K562 (cell line): ENCODE data around the gene C4BPB. TPM values are rescaled to one million over a fixed set of nuclear protein-coding genes. Genes with fewer than 3 reads are reported as not detected.

Experiments
- BRD4 ChIP-seq: fragments of 200-600 bp; sonication (generic); IDR thresholded peaks from 2 replicates; pipeline ENCODE4 v1.6.1; 2017; ENCODE audit warnings: inconsistent platforms
- CGGBP1 ChIP-seq: fragments of 250-450 bp; sonication (Bioruptor Pico); IDR thresholded peaks from 2 replicates; pipeline ENCODE4 v1.9.0; 2021; ENCODE audit warnings: mild to moderate bottlenecking
- ESRRA ChIP-seq: fragments of 450-650 bp; IDR thresholded peaks from 2 replicates; pipeline ENCODE4 v1.6.1; 2014; ENCODE audit warnings: low read depth, mild to moderate bottlenecking, moderate library complexity, borderline replicate concordance
- FOS ChIP-seq: IDR thresholded peaks from 3 replicates; pipeline ENCODE4 v1.6.1; 2011; ENCODE audit not compliant: insufficient read length; ENCODE audit errors: extremely low read depth
- HES1 ChIP-seq: fragments of 450-650 bp; IDR thresholded peaks from 2 replicates; pipeline ENCODE4 v1.6.1; 2016; ENCODE audit warnings: low read depth, mild to moderate bottlenecking, moderate library complexity
- KDM2B ChIP-seq: fragments of 250-450 bp; sonication (Bioruptor Pico); IDR thresholded peaks from 2 replicates; pipeline ENCODE4 v1.8.0; 2021; ENCODE audit warnings: mild to moderate bottlenecking, moderate library complexity
- KDM5B ChIP-seq: fragments of 200-600 bp; sonication (generic); IDR thresholded peaks from 2 replicates; pipeline ENCODE4 v1.6.1; 2012; ENCODE audit warnings: low read depth, mild to moderate bottlenecking, moderate library complexity, low read length, control low read depth, inconsistent platforms; ENCODE audit not compliant: insufficient replicate concordance
- NRF1 ChIP-seq, 2 experiments: fragments of 450-650 bp; IDR thresholded peaks in 1 of 2; conservative IDR thresholded peaks in 1 of 2; 2 replicates each; pipeline ENCODE4 v1.6.1; 2014; ENCODE audit warnings: mild to moderate bottlenecking in 2 of 2
- PCBP1 ChIP-seq: fragments of 200-400 bp; formaldehyde crosslinking; IDR thresholded peaks from 2 replicates; pipeline ENCODE4 v1.6.1; 2018; ENCODE audit warnings: mild to moderate bottlenecking, low read depth, low read length; ENCODE audit not compliant: poor library complexity, severe bottlenecking
- PML ChIP-seq: IDR thresholded peaks from 2 replicates; pipeline ENCODE4 v1.6.1; 2012; ENCODE audit warnings: low read length, inconsistent platforms
- POLR2AphosphoS5 ChIP-seq: IDR thresholded peaks from 2 replicates; pipeline ENCODE4 v1.6.1; 2011; ENCODE audit warnings: mild to moderate bottlenecking, low read depth, low read length, moderate library complexity; ENCODE audit not compliant: control insufficient read depth, insufficient read depth
- PRPF4 ChIP-seq: fragments of 200-400 bp; formaldehyde crosslinking; IDR thresholded peaks from one replicate; pipeline ENCODE4 v1.6.1; 2017; ENCODE audit warnings: low read length, low read depth, mild to moderate bottlenecking; ENCODE audit not compliant: insufficient read depth, poor library complexity, severe bottlenecking
- SRF ChIP-seq, 2 experiments: fragments of 250-450, 450-650 bp in 1 of 2; sonication (Bioruptor Pico) in 1 of 2; sonication (generic) in 1 of 2; formaldehyde crosslinking; IDR thresholded peaks; 2 replicates each; pipeline versions ENCODE4 v1.5.0 to v1.5.1; 2020 to 2022; ENCODE audit warnings: mild to moderate bottlenecking in 1 of 2, missing genetic modification reagents in 1 of 2
- TEAD1 ChIP-seq, 2 experiments: fragments of 450-650 bp in 1 of 2; sonication (generic) in 1 of 2; formaldehyde crosslinking; IDR thresholded peaks; 2 replicates each; pipeline versions ENCODE4 v1.4.0 to v1.8.0; 2020 to 2022; ENCODE audit warnings: mild to moderate bottlenecking in 2 of 2, missing genetic modification reagents in 1 of 2
- TEAD4 ChIP-seq, 2 experiments: sonication (generic) in 1 of 2; formaldehyde crosslinking in 1 of 2; IDR thresholded peaks; 2 replicates each; pipeline versions ENCODE4 v1.6.1 to v1.8.0; 2012 to 2022; ENCODE audit warnings: borderline replicate concordance in 1 of 2, inconsistent platforms in 1 of 2, low read length in 1 of 2, mild to moderate bottlenecking in 1 of 2, missing genetic modification reagents in 1 of 2
- YY1 ChIP-seq, 3 experiments: IDR thresholded peaks; 2 replicates each; pipeline ENCODE4 v1.6.1; 2011; ENCODE audit warnings: low read length in 2 of 3, mild to moderate bottlenecking in 2 of 3, moderate library complexity in 2 of 3, borderline replicate concordance in 1 of 3, control low read depth in 1 of 3, low read depth in 1 of 3; ENCODE audit not compliant: insufficient read depth in 3 of 3, insufficient replicate concordance in 2 of 3, control insufficient read depth in 1 of 3, insufficient read length in 1 of 3; ENCODE audit errors: extremely low read depth in 1 of 3
- ZNF224 ChIP-seq: sonication (generic); formaldehyde crosslinking; IDR thresholded peaks from 2 replicates; pipeline ENCODE4 v1.8.0; 2022; ENCODE audit warnings: mild to moderate bottlenecking, missing genetic modification reagents
- ZNF24 ChIP-seq: fragments of 450-650 bp; IDR thresholded peaks from 2 replicates; pipeline ENCODE4 v1.6.1; 2016
- ZNF274 ChIP-seq: IDR thresholded peaks from 2 replicates; pipeline ENCODE4 v1.6.1; 2011; ENCODE audit warnings: low read depth, mild to moderate bottlenecking, low read length, moderate library complexity, borderline replicate concordance
- ZNF592 ChIP-seq: fragments of 450-650 bp; IDR thresholded peaks from 2 replicates; pipeline ENCODE4 v1.6.1; 2017; ENCODE audit warnings: antibody characterized with exemption, mild to moderate bottlenecking
- polyA plus RNA-seq, 8 experiments: library from polyadenylated mRNA; depleted of rRNA in 4 of 8; stranded (reverse) in 5 of 8; unstranded in 3 of 8; fragments of >200 nt; fragmentation: Nextera tagmentation in 2 of 8; fragmentation: Illumina TruSeq in 1 of 8; extraction: Ambion mirVana in 2 of 8; extraction: Trizol in 1 of 8; gene quantifications; 2 replicates each; pipeline versions ENCODE4 v1.2.1 to v1.2.3, GENCODE V29; 2011 to 2014; ENCODE audit warnings: inconsistent platforms in 1 of 8, missing spikeins in 1 of 8
- total RNA-seq, 7 experiments: library from RNA; depleted of rRNA in 6 of 7; stranded (reverse); fragments of >200 nt in 6 of 7; fragmentation: Illumina TruSeq in 2 of 7; extraction: Trizol in 2 of 7; gene quantifications; 2 replicates each; pipeline versions ENCODE4 v1.2.1 to v1.2.3, GENCODE V29; 2011 to 2021; ENCODE audit warnings: low replicate concordance in 1 of 7

Gene C4BPB
- total and polyA plus RNA-seq, 9 of the 15 experiments (the other 6 are each of a cell fraction or from before 2014, with no cell fraction given) = not detected

GRCh38 chr1:207052911-207053769 lies 35.5 kb upstream of the C4BPB start, which contains the start of gene PFKFB2 (continued):
- 0 out of 2 replicates have a peak, but pooled peaks have one; percentile 21 for TF ChIP-seq ZNF592
- peak; percentile 5; the same call in 1 of the 2 replicates for TF ChIP-seq TEAD4 (IDR thresholded peaks at IDR 0.05; ENCODE audit: low read length)
- no peak for TF ChIP-seq TEAD4 (CRISPR knock-in tag; IDR thresholded peaks at IDR 0.05; ENCODE audit: borderline replicate concordance)
- TF ChIP-seq PCBP1 = no peak
- no peak for TF ChIP-seq ZNF274
- peak; percentile 8 for TF ChIP-seq FOS
- TF ChIP-seq BRD4 = no peak
- peak in 1 of 2 experiments; percentile 10; a peak in 1 of 4 replicates for TF ChIP-seq SRF (CRISPR knock-in tag; IDR thresholded peaks at IDR 0.05)
- 0 out of 2 replicates have a peak, but pooled peaks have one; percentile 24 for TF ChIP-seq CGGBP1
- TF ChIP-seq PML = peak; percentile 86; the same call in 1 of the 2 replicates
- no peak for TF ChIP-seq ZNF24
- no peak for TF ChIP-seq PRPF4
- peak; percentile 64; the same call in 1 of the 2 replicates for TF ChIP-seq HES1
- TF ChIP-seq KDM5B = peak; percentile 92
- TF ChIP-seq ZNF224 (CRISPR knock-in tag) = 0 out of 2 replicates have a peak, but pooled peaks have one; percentile 40
- TF ChIP-seq POLR2AphosphoS5 = peak; percentile 86
- peak in 1 of 2 experiments; percentile 28; a peak in 1 of 4 replicates for TF ChIP-seq TEAD1 (CRISPR knock-in tag; IDR thresholded peaks at IDR 0.05)
- peak; percentile 86 to 88 for TF ChIP-seq NRF1 (conservative IDR thresholded peaks at IDR 0.05 in 1 of 2, IDR thresholded peaks at IDR 0.05 in 1 of 2)
- TF ChIP-seq YY1 (IDR thresholded peaks at IDR 0.05; ENCODE audit: borderline replicate concordance in 1 of 3, control insufficient read depth in 1 of 3, extremely low read depth in 1 of 3, insufficient read depth in 3 of 3, insufficient read length in 1 of 3, insufficient replicate concordance in 2 of 3, low read depth in 1 of 3, low read length in 2 of 3) = peak in 2 of 3 experiments; percentile 65 to 68
- peak; percentile 77; the same call in 1 of the 2 replicates for TF ChIP-seq KDM2B (CRISPR knock-in tag)
- peak; percentile 93 for TF ChIP-seq ESRRA
